ENCODE results near the gene CHST2.

Gene CHST2

DNA sequence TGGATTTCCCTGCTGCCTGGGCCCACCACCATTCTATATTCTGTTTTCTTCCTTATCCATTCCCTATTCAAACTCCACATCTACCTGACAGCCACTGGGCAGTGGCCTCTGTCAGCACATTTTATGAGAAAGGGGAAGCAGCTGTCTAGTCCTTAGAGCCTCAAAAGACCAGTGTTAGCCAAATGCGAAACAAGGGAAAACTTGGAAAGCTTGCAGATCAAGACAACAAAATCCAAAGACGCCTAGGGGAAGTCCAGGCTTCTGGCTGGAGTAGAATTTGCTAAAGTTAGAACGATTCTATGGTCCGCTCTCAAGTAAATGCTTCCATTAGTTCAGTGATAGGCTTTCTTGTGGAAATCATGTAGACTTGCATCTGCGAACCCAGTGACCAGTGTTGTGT lies 39.4 kb upstream of the CHST2 start:
- no peak for DNase-seq (ENCODE audit: low read depth)
- TF ChIP-seq, protein P1, sequence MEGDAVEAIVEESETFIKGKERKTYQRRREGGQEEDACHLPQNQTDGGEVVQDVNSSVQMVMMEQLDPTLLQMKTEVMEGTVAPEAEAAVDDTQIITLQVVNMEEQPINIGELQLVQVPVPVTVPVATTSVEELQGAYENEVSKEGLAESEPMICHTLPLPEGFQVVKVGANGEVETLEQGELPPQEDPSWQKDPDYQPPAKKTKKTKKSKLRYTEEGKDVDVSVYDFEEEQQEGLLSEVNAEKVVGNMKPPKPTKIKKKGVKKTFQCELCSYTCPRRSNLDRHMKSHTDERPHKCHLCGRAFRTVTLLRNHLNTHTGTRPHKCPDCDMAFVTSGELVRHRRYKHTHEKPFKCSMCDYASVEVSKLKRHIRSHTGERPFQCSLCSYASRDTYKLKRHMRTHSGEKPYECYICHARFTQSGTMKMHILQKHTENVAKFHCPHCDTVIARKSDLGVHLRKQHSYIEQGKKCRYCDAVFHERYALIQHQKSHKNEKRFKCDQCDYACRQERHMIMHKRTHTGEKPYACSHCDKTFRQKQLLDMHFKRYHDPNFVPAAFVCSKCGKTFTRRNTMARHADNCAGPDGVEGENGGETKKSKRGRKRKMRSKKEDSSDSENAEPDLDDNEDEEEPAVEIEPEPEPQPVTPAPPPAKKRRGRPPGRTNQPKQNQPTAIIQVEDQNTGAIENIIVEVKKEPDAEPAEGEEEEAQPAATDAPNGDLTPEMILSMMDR (IDR thresholded peaks at IDR 0.05; ENCODE audit: low read depth, low read length, missing control alignments) = no peak
- H3K4me3 ChIP-seq (ENCODE audit: low read depth, low read length) = no peak overlapping the region
- in situ Hi-C loops (cut with HindIII; ENCODE audit: low sequenced_read_pairs) = no loop called here

DNA sequence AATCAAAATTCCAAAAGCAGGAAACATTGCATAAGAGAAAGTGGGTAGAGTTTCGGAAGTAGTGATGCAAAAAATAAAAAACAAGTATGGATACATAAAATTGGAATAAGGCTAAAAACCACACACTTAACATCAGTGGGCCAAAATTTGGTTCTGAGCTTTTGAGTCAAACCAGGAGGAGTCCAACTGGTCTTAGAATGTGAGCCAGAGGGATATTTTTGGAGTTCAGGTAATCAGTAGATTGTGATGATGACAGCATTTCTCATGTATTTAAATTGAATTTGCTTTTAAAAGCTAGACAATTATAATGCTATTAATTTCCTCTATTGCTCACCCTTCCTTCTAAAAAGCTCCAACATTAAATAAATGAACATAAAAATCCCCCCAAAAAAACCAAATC lies 38.2 kb upstream of the CHST2 start:
- TF ChIP-seq, protein P1 (IDR thresholded peaks at IDR 0.05; ENCODE audit: low read depth, low read length, missing control alignments) = no peak
- H3K4me3 ChIP-seq (ENCODE audit: low read depth, low read length) = no peak overlapping the region
- no peak for DNase-seq (ENCODE audit: low read depth)
- in situ Hi-C loops (cut with HindIII; ENCODE audit: low sequenced_read_pairs) = no loop called here

DNA sequence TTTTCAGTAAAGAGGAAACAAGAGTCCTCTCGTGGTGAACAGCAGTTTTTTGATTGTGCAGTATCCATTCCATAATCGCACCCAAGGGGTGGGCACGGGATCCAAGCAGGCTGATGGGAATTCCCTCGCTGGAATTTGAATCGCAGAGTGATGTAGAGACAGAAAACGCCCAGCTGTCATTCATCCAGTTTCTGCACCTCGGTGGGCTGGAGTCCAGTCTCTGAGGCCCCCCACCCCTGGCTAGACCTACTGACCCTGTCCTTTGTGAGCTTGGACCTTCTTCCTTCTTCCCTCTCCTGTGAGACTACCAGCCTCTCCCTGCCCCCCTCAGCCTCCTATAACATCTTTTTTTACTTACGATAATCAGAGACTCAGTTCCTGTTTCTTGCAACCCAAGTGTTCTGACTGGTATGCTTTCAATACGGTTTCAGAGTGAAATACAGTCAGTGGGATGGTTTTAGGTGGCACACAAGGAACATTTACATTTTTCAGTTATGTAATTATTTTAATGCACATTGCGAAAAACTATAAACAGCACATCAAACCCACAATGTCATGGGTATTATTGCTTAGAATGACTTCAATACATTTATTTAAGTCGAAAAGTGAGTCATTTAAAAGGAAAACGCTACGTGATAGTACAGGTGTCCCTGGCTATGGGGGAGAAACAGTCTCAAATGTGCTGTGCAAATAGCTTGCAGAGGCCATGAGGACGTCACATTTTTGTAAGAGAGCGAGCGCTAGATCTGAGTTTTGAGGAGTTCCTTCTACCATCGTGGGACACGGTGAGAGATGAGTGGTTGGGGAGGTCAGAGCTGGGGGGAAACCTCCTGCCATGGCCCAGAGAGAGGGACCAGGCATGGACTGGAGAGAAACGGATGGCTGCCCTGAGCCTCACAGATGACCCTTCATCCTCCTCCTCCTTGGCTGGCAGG lies 37.5 kb upstream of the CHST2 start:
- TF ChIP-seq, protein P1 (IDR thresholded peaks at IDR 0.05; ENCODE audit: low read depth, low read length, missing control alignments) = no peak
- DNase-seq (ENCODE audit: low read depth) = no peak
- no peak overlapping the region for H3K4me3 ChIP-seq (ENCODE audit: low read depth, low read length)
- in situ Hi-C loops (cut with HindIII; ENCODE audit: low sequenced_read_pairs) = no loop called here

DNA sequence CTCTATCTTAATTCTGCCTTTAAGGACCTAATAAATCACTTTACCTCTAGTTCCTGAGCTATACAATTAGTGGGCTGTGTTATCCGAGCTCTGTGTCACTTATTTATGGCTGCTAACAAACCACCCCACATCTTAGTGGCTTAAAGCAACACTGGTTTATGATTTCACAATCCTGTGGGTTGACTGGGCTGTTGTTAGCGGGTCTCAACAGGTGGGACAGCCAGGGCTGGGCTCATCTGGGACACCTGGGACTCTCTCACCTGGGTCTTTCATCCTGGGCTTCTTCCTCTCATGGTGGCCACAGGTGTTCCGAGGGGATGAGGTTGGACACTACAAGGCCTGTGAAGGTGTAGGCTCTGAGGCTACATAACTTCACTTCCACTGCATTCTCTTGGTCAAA lies 35.8 kb upstream of the CHST2 start:
- TF ChIP-seq, protein P1 (IDR thresholded peaks at IDR 0.05; ENCODE audit: low read depth, low read length, missing control alignments) = no peak
- DNase-seq (ENCODE audit: low read depth) = no peak
- H3K4me3 ChIP-seq (ENCODE audit: low read depth, low read length) = no peak overlapping the region
- in situ Hi-C loops (cut with HindIII; ENCODE audit: low sequenced_read_pairs) = no loop called here

DNA sequence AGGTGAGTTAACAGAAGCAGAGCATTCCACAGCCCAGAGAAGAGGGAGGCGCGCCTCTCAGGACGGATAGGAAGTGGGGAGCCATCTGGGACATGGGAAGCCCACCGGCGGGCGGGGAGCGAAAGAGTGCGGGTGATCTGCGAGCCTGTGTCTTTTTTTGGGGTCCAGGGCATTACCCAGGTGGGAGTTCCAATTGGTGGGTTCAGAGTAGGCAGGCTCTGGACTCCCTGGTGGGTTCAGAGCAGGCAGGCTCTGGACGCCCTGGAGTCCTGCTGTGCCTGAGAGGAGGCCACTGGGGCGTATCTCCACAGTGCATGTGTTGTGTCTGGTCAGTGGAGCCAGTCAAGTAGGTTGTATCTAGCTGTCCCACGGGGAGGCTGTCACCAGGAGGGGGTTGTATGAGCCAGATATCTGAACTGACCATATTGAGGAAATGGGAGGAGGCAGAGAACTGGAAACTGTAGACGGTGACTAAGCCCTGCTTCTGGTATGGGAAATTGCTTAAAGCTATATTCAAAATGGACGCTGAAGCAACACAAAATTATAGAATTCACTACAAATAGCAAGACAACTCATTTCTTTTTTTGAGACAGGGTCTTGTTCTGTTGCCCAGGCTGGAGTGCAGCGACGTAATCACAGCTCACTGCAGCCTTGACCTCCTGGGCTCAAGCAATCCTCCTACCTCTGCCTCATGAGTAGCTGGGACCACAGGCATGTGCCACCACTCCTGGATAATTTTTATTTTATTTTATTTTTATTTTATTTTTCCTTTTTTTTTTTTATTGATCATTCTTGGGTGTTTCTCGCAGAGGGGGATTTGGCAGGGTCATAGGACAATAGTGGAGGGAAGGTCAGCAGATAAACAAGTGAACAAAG lies 34.5 kb upstream of the CHST2 start:
- no peak overlapping the region for H3K4me3 ChIP-seq (ENCODE audit: low read depth, low read length)
- in situ Hi-C loops (cut with HindIII; ENCODE audit: low sequenced_read_pairs) = no loop called here
- no peak for DNase-seq (ENCODE audit: low read depth)
- TF ChIP-seq, protein P1 (IDR thresholded peaks at IDR 0.05; ENCODE audit: low read depth, low read length, missing control alignments) = no peak

DNA sequence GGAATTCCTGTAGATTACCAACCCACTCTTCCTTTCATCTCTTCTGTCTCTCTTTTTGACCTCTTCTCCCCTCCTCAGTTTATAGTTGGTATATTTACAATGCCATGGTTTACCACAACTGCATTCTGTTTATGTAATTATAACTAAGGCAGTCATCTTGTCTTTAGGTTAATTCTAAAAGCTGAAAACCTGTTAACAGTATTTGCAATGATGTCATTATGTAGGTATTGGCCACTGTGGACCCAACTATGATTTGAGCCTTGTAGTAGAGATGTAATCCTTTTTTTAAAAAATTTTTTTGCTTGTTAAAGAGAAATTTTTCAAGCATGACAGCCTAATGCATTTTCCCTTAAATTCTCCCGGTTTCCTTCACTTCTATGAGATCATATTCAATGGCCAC lies 30.7 kb upstream of the CHST2 start:
- in situ Hi-C loops (cut with HindIII; ENCODE audit: low sequenced_read_pairs) = no loop called here
- no peak overlapping the region for H3K4me3 ChIP-seq (ENCODE audit: low read depth, low read length)
- no peak for DNase-seq (ENCODE audit: low read depth)
- TF ChIP-seq, protein P1 (IDR thresholded peaks at IDR 0.05; ENCODE audit: low read depth, low read length, missing control alignments) = no peak

All from astrocyte of the cerebellum (primary cell).